ENCODE data around the gene COL4A1. TPM values are rescaled to one million over a fixed set of nuclear protein-coding genes. Genes with fewer than 3 reads are reported as not detected.
"Not testable (repeated sequence)": the region's sequence is repeated elsewhere in the genome, so short reads cannot be mapped to it uniquely, and the experiment has no call there.

COL4A1 gene
- total RNA-seq, 6 donors from 2014 or later: 81.7 to 309 (median 167) TPM

DNA sequence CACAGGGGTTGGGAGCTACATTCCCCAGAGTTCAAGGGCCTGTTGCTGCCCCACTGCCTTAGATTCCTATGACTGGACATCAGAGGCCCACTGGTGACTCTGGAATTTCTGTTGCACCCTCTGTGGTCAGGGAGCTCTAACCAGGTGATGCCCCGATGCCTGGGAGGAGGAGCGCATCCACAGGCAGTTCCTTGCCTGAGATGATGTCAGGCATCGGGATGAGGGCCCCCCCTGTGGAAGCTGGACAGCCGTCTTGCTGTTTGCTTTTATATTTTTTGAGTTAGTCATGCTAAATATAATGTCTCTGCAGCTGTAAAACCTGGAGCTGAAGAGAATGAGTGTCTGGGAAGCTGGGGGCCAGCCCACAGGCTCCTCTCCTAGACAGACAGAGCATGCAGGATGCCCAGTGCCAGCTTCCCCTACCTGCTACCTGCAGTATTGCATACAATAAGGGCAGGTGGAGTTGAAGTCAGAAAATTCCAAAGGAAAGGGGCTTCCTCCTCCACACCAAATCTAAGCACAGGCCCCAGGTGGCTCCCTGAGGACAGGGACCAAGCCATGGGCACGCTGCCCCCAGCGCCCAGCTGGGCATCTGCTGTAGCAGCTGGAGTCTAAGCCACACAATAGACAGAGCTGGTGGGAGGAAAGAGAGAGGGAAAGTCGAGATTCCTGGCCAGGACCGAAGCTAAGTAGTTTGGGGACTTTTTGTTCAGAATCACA lies 16.4 kb upstream of the COL4A1 start:
- Histone ChIP-seq H3K36me3 (no peaks in the 10 kb centered on the region), H3K4me3 (no peak overlapping the region), H3K9me3 (no peaks in the 10 kb centered on the region), H3K27ac (peak overlapping the region in 1 of 4 donors; percentile 72), H3K4me1 (peaks cover 25 to 73% (median 51%) of the 10 kb centered on the region in 4 donors), H3K27me3 (no peaks in the 10 kb centered on the region)
- no peak for DNase-seq
- WGBS, 2 donors: 65 to 71% methylated on average over 8 of the region's 8 CpGs
- TF ChIP-seq EP300 (IDR thresholded peaks at IDR 0.05) (no peak), POLR2A (IDR thresholded peaks at IDR 0.05) (no peak), POLR2AphosphoS5 (IDR thresholded peaks at IDR 0.05) (no peak)
- TF ChIP-seq, protein P1, sequence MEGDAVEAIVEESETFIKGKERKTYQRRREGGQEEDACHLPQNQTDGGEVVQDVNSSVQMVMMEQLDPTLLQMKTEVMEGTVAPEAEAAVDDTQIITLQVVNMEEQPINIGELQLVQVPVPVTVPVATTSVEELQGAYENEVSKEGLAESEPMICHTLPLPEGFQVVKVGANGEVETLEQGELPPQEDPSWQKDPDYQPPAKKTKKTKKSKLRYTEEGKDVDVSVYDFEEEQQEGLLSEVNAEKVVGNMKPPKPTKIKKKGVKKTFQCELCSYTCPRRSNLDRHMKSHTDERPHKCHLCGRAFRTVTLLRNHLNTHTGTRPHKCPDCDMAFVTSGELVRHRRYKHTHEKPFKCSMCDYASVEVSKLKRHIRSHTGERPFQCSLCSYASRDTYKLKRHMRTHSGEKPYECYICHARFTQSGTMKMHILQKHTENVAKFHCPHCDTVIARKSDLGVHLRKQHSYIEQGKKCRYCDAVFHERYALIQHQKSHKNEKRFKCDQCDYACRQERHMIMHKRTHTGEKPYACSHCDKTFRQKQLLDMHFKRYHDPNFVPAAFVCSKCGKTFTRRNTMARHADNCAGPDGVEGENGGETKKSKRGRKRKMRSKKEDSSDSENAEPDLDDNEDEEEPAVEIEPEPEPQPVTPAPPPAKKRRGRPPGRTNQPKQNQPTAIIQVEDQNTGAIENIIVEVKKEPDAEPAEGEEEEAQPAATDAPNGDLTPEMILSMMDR (IDR thresholded peaks at IDR 0.05): no peak
- no peak for ATAC-seq (ENCODE audit: low FRiP score in 2 of 2)

DNA sequence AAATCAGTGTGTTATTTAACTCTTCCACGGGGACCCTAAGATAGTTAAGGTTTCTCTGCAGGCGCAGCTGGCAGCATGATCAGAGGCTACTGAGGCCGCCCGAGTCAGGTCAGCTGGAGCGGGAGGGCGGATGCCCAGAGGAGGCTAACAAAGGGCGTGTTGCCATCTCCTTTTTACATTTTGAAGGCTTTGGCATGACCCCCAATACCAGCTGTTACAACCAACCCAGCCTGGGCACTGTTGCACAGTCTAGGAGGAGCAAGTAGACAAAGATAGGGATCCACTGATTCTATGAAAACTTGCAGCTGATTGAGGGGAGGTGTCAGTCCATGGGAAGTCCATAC lies 15.8 kb upstream of the COL4A1 start:
- DNase-seq (no peak), ATAC-seq (ENCODE audit: low FRiP score in 2 of 2) (no peak)
- Histone ChIP-seq H3K27ac (peak overlapping the region in 3 of 4 donors; percentile 33 to 72 (median 67)), H3K9me3 (no peaks in the 10 kb centered on the region), H3K4me1 (peaks cover 27 to 77% (median 52%) of the 10 kb centered on the region in 4 donors), H3K36me3 (no peaks in the 10 kb centered on the region), H3K4me3 (no peak overlapping the region), H3K27me3 (no peaks in the 10 kb centered on the region)
- 91 to 93% methylated on average over 7 of the region's 7 CpGs for WGBS, 2 donors
- TF ChIP-seq POLR2A (IDR thresholded peaks at IDR 0.05) (no peak), POLR2AphosphoS5 (IDR thresholded peaks at IDR 0.05) (no peak)
- TF ChIP-seq, protein P1 (IDR thresholded peaks at IDR 0.05): no peak

DNA sequence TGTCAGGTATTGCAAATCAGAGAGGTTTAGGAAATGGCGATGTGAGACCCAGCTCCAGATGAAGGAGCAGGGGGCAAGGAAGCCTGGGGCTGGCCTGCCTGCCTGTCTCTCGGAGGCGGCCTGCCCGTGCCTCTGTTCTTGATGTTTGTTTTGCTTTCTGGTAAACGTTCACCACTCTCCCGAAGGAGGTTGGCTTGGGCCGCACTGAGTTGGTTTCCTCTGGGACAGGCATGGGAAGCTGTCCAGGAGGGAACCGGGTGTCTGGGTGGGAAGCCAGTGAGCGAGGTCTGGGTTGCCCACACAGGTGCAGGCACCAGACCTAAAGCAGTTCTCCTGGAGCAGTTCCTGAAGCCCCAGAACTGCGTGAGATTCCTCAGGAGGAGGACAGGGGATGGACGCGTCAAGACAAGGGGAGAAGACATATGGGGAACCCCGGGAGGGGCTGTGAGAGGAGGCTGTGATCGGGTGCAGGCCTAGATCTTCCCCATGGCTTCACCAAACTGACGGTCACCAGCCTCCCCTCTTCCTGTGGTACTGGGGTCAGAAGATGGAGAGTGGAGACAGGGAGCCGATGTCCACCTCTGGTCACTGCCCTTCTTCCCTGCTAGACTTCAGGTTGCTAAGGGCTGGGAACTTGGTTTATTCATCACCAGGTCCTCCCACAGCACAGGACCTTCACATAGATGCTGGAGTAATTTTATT lies 15.3 kb upstream of the COL4A1 start:
- no peak overlapping the region for H3K4me3 ChIP-seq
- TF ChIP-seq POLR2A (IDR thresholded peaks at IDR 0.05) (no peak), EP300 (IDR thresholded peaks at IDR 0.05) (no peak), POLR2AphosphoS5 (IDR thresholded peaks at IDR 0.05) (no peak)
- TF ChIP-seq, protein P1 (IDR thresholded peaks at IDR 0.05): no peak
- peaks cover 27 to 82% (median 53%) of the 10 kb centered on the region in 4 donors for H3K4me1 ChIP-seq
- H3K27ac ChIP-seq: peak overlapping the region; percentile 33 to 72 (median 60)
- ATAC-seq (ENCODE audit: low FRiP score in 2 of 2) (no peak), DNase-seq (no peak)
- H3K27me3 ChIP-seq: no peaks in the 10 kb centered on the region
- H3K9me3 ChIP-seq: no peaks in the 10 kb centered on the region
- 65 to 72% methylated on average over 14 to 16 of the region's 16 CpGs for WGBS, 2 donors
- H3K36me3 ChIP-seq: peaks cover 0 to 2% (median 0%) of the 10 kb centered on the region in 4 donors

DNA sequence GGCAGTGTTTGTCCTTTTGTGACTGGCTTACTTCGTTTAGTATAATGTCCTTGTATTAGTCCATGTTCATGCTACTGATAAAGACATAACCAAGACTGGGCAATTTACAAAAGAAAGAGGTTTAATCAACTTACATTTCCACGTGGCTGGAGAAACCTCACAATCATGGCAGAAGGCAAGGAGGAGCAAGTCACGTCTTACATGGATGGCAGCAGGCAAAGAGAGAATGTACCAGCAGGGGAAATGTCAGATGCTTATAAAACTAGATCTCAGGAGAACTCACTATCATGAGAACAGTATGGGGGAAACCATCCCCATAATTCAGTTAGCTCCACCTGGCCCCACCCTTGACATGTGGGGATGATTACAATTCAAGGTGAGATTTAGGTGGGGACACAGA lies 14.6 kb upstream of the COL4A1 start:
- H3K27ac ChIP-seq: peak overlapping the region; percentile 33 to 72 (median 60)
- H3K27me3 ChIP-seq; DNase-seq; H3K4me3 ChIP-seq; ATAC-seq (ENCODE audit: low FRiP score in 2 of 2); H3K36me3 ChIP-seq; H3K9me3 ChIP-seq: not testable (repeated sequence)
- peaks cover 25 to 83% (median 48%) of the 10 kb centered on the region in 4 donors for H3K4me1 ChIP-seq
- 71 to 75% methylated on average over 3 of the region's 3 CpGs for WGBS, 2 donors

DNA sequence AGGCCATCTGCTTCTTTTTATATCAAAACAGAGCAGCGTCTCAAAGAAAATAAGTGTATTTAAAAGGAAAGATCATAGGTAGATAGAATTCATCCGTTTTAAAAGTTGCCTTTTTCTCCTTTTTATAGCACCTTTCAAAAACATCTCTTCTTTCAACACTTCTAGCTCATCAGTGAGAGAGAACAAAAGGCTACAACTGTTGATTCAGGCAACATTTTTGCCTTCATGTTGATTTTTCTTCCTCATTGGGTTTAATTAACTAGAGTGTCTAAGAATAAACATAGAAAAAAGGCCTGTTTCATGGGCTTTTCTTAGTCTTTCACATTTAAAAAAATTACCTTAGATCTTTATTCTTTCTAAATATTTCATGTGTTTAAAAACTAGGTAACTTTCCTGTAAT lies 13.7 kb upstream of the COL4A1 start:
- DNase-seq (no peak), ATAC-seq (ENCODE audit: low FRiP score in 2 of 2) (no peak)
- peak overlapping the region in 3 of 4 donors; percentile 78 to 82 (median 79) for H3K27ac ChIP-seq

More for the DNA sequence above, 13.7 kb upstream of the COL4A1 start:
- Histone ChIP-seq H3K4me1 (peaks cover 18 to 75% (median 44%) of the 10 kb centered on the region in 4 donors), H3K27me3 (no peaks in the 10 kb centered on the region), H3K36me3 (peaks cover 0 to 13% (median 0%) of the 10 kb centered on the region in 4 donors), H3K4me3 (no peak overlapping the region), H3K9me3 (no peaks in the 10 kb centered on the region)
- WGBS, 2 donors: 34 to 59% methylated on average over 2 of the region's 2 CpGs
- TF ChIP-seq POLR2A (IDR thresholded peaks at IDR 0.05) (no peak), EP300 (IDR thresholded peaks at IDR 0.05) (no peak), POLR2AphosphoS5 (IDR thresholded peaks at IDR 0.05) (no peak)
- TF ChIP-seq, protein P1 (IDR thresholded peaks at IDR 0.05): no peak

All from upper lobe of left lung (tissue), 6 donors.